Measurements from ENCODE around the gene TMED8.

- TF ChIP-seq CTCF (IDR thresholded peaks at IDR 0.05; ENCODE audit: low read depth, low read length, missing input control), result no peak
- TF ChIP-seq SP1 (IDR thresholded peaks at IDR 0.05), result no peak
- TF ChIP-seq REST (IDR thresholded peaks at IDR 0.05), result no peak
- no peak for TF ChIP-seq HNF4G (IDR thresholded peaks at IDR 0.05)
- no peak for TF ChIP-seq YY1 (IDR thresholded peaks at IDR 0.05)
- TF ChIP-seq TAF1 (conservative IDR thresholded peaks at IDR 0.05), result no peak
- TF ChIP-seq RXRA (IDR thresholded peaks at IDR 0.05), result no peak
- TF ChIP-seq RAD21 (IDR thresholded peaks at IDR 0.05), result no peak
- no peak for TF ChIP-seq MAX (IDR thresholded peaks at IDR 0.05)
- TF ChIP-seq ATF3 (IDR thresholded peaks at IDR 0.05), result no peak
- TF ChIP-seq JUND (IDR thresholded peaks at IDR 0.05), result no peak
- no peak for TF ChIP-seq ZBTB33 (IDR thresholded peaks at IDR 0.05)
- TF ChIP-seq FOXA1 (IDR thresholded peaks at IDR 0.05), result no peak
- no peak for TF ChIP-seq EGR1 (IDR thresholded peaks at IDR 0.05; ENCODE audit: low read depth in 2 of 2)
These were observed 44.3 kb upstream of the TMED8 start for GRCh38 chr14:77421201-77421600.

Data from liver (tissue), 3 donors.